Thyroid gland (tissue), 4 donors: ENCODE results near the gene TXLNB. TPM values are rescaled to one million over a fixed set of nuclear protein-coding genes. Genes with fewer than 3 reads are reported as not detected.

Experiments used
- DNase-seq, 2 donors: peaks; one replicate each; pipeline ENCODE4 v3.0.0-alpha.2; 2019
- H3K27ac ChIP-seq, 3 donors: fragments of 200-600 bp; sonication (generic); 1 replicate in 2 of 3; 2 replicates in 1 of 3; pipeline ENCODE4 v1.5.1; 2016 to 2019; ENCODE audit warnings: mild to moderate bottlenecking in 1 of 3, moderate library complexity in 1 of 3
- H3K27me3 ChIP-seq: fragments of 200-600 bp; sonication (generic); one replicate; pipeline ENCODE4 v1.5.1; 2019
- H3K36me3 ChIP-seq, 2 donors: fragments of 200-600 bp; sonication (generic); one replicate each; pipeline ENCODE4 v1.5.1; 2016 to 2019
- H3K4me1 ChIP-seq, 2 donors: fragments of 200-600 bp; sonication (generic); one replicate each; pipeline ENCODE4 v1.5.1; 2017 to 2019
- H3K4me3 ChIP-seq, 3 donors: fragments of 200-600 bp; sonication (generic); replicated peaks in 1 of 3; 1 replicate in 2 of 3; 2 replicates in 1 of 3; pipeline ENCODE4 v1.5.1; 2016; ENCODE audit warnings: mild to moderate bottlenecking in 1 of 3
- H3K9me3 ChIP-seq: fragments of 200-600 bp; sonication (generic); one replicate; pipeline ENCODE4 v1.5.1; 2017
- POLR2A ChIP-seq, 2 donors: fragments of 450-650 bp; IDR thresholded peaks; one replicate each; pipeline ENCODE4 v1.6.1; 2017; ENCODE audit warnings: antibody characterized with exemption in 2 of 2, mild to moderate bottlenecking in 2 of 2, moderate library complexity in 1 of 2
- WGBS, 2 donors: methylation state at CpG; one replicate each; pipeline ENCODE4 v1.1.5; 2017; 5-methylcytosine and 5-hydroxymethylcytosine counted together
- intact Hi-C: fragments of 100-400 bp; cut with DNase I; formaldehyde crosslinking; loops from one replicate; pipeline ENCODE4 v1.15.1; 2023
- total RNA-seq, 4 donors: library from RNA; depleted of rRNA; stranded (reverse); fragments of >200 nt; gene quantifications; one replicate each; pipeline ENCODE4 v1.2.3, GENCODE V29; 2016
- TF ChIP-seq, protein P1 (sequence below), 6 experiments: fragments of 200-600 bp in 3 of 6; fragments of 450-650 bp in 3 of 6; sonication (generic) in 3 of 6; IDR thresholded peaks; one replicate each; pipeline ENCODE4 v1.5.1; 2016 to 2019; ENCODE audit warnings: antibody characterized with exemption in 6 of 6, mild to moderate bottlenecking in 2 of 6, inconsistent platforms in 1 of 6, moderate library complexity in 1 of 6

TXLNB gene
- total RNA-seq, 4 donors from 2014 or later, result 0.17 to 1.3 (median 0.32) TPM

DNA sequence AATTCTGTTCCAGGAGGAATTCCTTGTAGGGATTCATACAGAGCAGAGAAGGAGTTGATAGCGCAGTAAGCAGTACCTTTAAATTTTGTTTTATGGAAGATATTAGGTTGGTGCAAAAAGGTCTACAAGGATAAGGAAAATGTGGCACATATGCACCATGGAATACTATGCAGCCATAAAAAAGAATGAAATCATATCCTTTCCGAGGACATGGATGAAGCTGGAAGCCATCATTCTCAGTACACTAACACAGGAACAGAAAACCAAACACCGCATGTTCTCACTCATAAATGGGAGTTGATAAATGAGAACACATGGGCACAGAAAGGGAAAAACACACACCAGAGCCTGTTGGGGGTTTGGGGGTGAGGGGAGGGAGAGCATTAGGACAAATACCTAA, 37.4 kb upstream of the TXLNB start:
- H3K9me3 ChIP-seq, result no peaks in the 10 kb centered on the region
- H3K4me3 ChIP-seq, result no peak overlapping the region
- no peaks in the 10 kb centered on the region for H3K36me3 ChIP-seq
- H3K4me1 ChIP-seq, result peaks cover 0 to 2% of the 10 kb centered on the region in 2 donors
- TF ChIP-seq POLR2A (IDR thresholded peaks at IDR 0.05), result no peak
- TF ChIP-seq, protein P1, sequence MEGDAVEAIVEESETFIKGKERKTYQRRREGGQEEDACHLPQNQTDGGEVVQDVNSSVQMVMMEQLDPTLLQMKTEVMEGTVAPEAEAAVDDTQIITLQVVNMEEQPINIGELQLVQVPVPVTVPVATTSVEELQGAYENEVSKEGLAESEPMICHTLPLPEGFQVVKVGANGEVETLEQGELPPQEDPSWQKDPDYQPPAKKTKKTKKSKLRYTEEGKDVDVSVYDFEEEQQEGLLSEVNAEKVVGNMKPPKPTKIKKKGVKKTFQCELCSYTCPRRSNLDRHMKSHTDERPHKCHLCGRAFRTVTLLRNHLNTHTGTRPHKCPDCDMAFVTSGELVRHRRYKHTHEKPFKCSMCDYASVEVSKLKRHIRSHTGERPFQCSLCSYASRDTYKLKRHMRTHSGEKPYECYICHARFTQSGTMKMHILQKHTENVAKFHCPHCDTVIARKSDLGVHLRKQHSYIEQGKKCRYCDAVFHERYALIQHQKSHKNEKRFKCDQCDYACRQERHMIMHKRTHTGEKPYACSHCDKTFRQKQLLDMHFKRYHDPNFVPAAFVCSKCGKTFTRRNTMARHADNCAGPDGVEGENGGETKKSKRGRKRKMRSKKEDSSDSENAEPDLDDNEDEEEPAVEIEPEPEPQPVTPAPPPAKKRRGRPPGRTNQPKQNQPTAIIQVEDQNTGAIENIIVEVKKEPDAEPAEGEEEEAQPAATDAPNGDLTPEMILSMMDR (IDR thresholded peaks at IDR 0.05), result no peak
- H3K27me3 ChIP-seq, result no peaks in the 10 kb centered on the region
- WGBS, 2 donors, result 94 to 95% methylated on average over 3 of the region's 3 CpGs
- H3K27ac ChIP-seq, result no peak overlapping the region
- DNase-seq, result no peak
- intact Hi-C loops, result no loop called here

DNA sequence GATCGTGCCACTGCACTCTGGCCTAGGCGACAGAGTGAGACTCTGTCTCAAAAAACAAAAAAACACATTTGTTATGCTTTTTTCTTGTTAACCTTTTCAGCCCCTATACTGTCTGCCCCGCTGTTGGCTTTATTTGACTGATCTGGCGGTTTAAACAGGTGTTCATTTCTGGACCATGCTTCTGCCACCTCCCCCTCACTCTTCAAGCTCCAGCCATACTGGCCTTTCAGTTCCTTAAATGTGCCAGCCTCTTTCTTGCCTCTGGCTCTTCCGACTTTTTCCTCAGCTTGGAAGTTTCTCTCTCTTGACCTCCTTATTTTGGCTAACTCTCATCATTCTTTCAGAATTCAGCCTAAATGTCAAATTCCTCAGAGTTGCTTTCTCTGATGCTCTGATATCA, 35.2 kb upstream of the TXLNB start:
- Histone ChIP-seq H3K27me3 (no peaks in the 10 kb centered on the region), H3K9me3 (no peaks in the 10 kb centered on the region), H3K36me3 (no peaks in the 10 kb centered on the region), H3K4me3 (no peak overlapping the region), H3K27ac (no peak overlapping the region), H3K4me1 (peaks cover 0 to 6% of the 10 kb centered on the region in 2 donors)
- WGBS, 2 donors, result 95 to 96% methylated on average over 5 of the region's 5 CpGs
- no peak for DNase-seq
- TF ChIP-seq POLR2A (IDR thresholded peaks at IDR 0.05), result no peak
- TF ChIP-seq, protein P1 (IDR thresholded peaks at IDR 0.05), result no peak
- intact Hi-C loops, result no loop called here

GRCh38 chr6:139325686-139326085, 33.9 kb upstream of the TXLNB start:
- no peaks in the 10 kb centered on the region for H3K9me3 ChIP-seq
- H3K36me3 ChIP-seq, result no peaks in the 10 kb centered on the region
- no peaks in the 10 kb centered on the region for H3K27me3 ChIP-seq
- no peak overlapping the region for H3K27ac ChIP-seq
- intact Hi-C loops, result no loop called here
- H3K4me3 ChIP-seq, result no peak overlapping the region
- TF ChIP-seq POLR2A (IDR thresholded peaks at IDR 0.05), result no peak
- TF ChIP-seq, protein P1 (IDR thresholded peaks at IDR 0.05), result no peak
- peaks cover 0 to 6% of the 10 kb centered on the region in 2 donors for H3K4me1 ChIP-seq
- 42 to 71% methylated on average over 1 of the region's 1 CpG for WGBS, 2 donors
- DNase-seq, result no peak

DNA sequence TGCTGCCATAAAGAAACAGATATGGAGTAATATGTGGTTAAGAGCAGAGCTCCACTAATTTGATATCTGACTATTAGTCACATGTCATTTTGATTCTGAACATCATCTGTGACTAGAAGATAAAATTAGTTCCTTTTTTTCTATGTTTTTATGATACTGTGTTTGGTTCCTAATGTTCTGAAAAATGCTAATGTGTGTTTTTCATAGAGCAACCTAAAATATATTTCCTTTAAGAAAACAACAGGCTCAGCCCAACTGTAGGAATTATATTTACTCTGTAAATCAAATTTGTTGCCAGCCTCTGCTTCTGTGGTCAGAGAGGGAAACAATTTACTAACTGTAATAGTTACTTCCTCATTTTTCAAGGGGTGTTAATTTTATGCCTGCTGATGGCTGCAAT, 33.3 kb upstream of the TXLNB start:
- no peak for TF ChIP-seq POLR2A (IDR thresholded peaks at IDR 0.05)
- TF ChIP-seq, protein P1 (IDR thresholded peaks at IDR 0.05), result no peak
- H3K9me3 ChIP-seq, result no peaks in the 10 kb centered on the region
- no peaks in the 10 kb centered on the region for H3K27me3 ChIP-seq
- H3K4me1 ChIP-seq, result peaks cover 0 to 6% of the 10 kb centered on the region in 2 donors
- no peaks in the 10 kb centered on the region for H3K36me3 ChIP-seq
- H3K4me3 ChIP-seq, result no peak overlapping the region
- intact Hi-C loops, result no loop called here
- no peak for DNase-seq
- no peak overlapping the region for H3K27ac ChIP-seq

- intact Hi-C loops, result no loop called here
- Histone ChIP-seq H3K9me3 (no peaks in the 10 kb centered on the region), H3K4me1 (peaks cover 0 to 6% of the 10 kb centered on the region in 2 donors), H3K27me3 (no peaks in the 10 kb centered on the region), H3K36me3 (no peaks in the 10 kb centered on the region), H3K4me3 (no peak overlapping the region), H3K27ac (peak overlapping the region in 1 of 3 donors; percentile 30)
- no peak for TF ChIP-seq POLR2A (IDR thresholded peaks at IDR 0.05)
- TF ChIP-seq, protein P1 (IDR thresholded peaks at IDR 0.05), result no peak
- WGBS, 2 donors, result 44 to 50% methylated on average over 1 of the region's 1 CpG
- no peak for DNase-seq
Observed at GRCh38 chr6:139324301-139324555, 32.4 kb upstream of the TXLNB start.
